Measurements from ENCODE around the gene GGN. TPM values are rescaled to one million over a fixed set of nuclear protein-coding genes. Genes with fewer than 3 reads are reported as not detected.

GGN gene
- total RNA-seq, 1 experiment from 2014 or later, result 1.5 TPM

DNA sequence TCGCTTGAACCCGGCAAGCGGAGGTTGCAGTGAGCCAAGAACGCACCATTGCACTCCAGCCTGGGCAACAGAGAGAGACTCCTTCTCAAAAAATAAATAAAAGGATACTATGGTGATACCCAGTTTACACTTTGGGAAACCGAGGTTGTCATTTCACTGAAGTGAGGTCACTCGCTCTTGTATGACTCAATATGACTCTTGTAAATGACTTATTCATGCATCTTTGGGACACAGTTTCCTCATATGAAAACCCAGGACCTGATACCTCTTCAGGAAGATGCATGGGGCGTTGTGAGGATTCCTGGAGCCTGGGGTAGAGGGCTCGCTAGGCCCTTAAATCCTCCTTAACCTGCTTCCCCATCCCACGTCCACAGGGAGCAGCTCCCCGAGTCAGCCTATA lies 9.0 kb downstream of the GGN start:
- peaks cover 29 to 63% (median 49%) of the 10 kb centered on the region in 3 experiments; a peak in 6 of 7 replicates for H3K36me3 Mint-ChIP-seq (ENCODE audit: insufficient read depth in 1 of 3, low read depth in 3 of 3)
- H3K56ac ChIP-seq (ENCODE audit: insufficient read length, low read depth, low read length), result no peak overlapping the region
- H2BK15ac ChIP-seq (ENCODE audit: low read depth, low read length), result no peak overlapping the region
- no peak overlapping the region for H3K4me2 ChIP-seq (ENCODE audit: insufficient read depth, insufficient read length, low read length)
- no peak overlapping the region for H3K27ac ChIP-seq (ENCODE audit: insufficient read length, low read depth, low read length)
- peaks cover 14 to 18% of the 10 kb centered on the region in 2 experiments for H3K4me1 Mint-ChIP-seq
- no peak overlapping the region for H3K9ac ChIP-seq (ENCODE audit: extremely low read depth, insufficient read length, low read length)
- H3K9me3 ChIP-seq (ENCODE audit: control insufficient read depth, low read depth, low read length), result no peaks in the 10 kb centered on the region
- H3K4me1 ChIP-seq (ENCODE audit: insufficient read depth, low read length), result no peaks in the 10 kb centered on the region
- H3K27me3 ChIP-seq (ENCODE audit: insufficient read depth, low read length), result no peaks in the 10 kb centered on the region
- no peak overlapping the region for H2BK20ac ChIP-seq (ENCODE audit: low read depth, low read length, poor library complexity, severe bottlenecking)
- TF ChIP-seq, protein P1, sequence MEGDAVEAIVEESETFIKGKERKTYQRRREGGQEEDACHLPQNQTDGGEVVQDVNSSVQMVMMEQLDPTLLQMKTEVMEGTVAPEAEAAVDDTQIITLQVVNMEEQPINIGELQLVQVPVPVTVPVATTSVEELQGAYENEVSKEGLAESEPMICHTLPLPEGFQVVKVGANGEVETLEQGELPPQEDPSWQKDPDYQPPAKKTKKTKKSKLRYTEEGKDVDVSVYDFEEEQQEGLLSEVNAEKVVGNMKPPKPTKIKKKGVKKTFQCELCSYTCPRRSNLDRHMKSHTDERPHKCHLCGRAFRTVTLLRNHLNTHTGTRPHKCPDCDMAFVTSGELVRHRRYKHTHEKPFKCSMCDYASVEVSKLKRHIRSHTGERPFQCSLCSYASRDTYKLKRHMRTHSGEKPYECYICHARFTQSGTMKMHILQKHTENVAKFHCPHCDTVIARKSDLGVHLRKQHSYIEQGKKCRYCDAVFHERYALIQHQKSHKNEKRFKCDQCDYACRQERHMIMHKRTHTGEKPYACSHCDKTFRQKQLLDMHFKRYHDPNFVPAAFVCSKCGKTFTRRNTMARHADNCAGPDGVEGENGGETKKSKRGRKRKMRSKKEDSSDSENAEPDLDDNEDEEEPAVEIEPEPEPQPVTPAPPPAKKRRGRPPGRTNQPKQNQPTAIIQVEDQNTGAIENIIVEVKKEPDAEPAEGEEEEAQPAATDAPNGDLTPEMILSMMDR (conservative IDR thresholded peaks at IDR 0.05), result no peak
- H4K5ac ChIP-seq (ENCODE audit: insufficient read length, low read depth, low read length), result no peak overlapping the region
- no peak overlapping the region for H3K23ac ChIP-seq (ENCODE audit: insufficient read length, low read depth, low read length)
- no peak overlapping the region for H2AFZ ChIP-seq (ENCODE audit: low read length)
- no peaks in the 10 kb centered on the region for H3K9me3 Mint-ChIP-seq
- H3K4me3 Mint-ChIP-seq, result no peak overlapping the region
- H3T11ph ChIP-seq (ENCODE audit: low read length), result no peak overlapping the region
- no peaks in the 10 kb centered on the region for H3K27me3 Mint-ChIP-seq (ENCODE audit: low read depth)
- no peak overlapping the region for H3K27ac Mint-ChIP-seq
- peaks cover 3% of the 10 kb centered on the region for H4K20me1 ChIP-seq (ENCODE audit: control insufficient read depth, insufficient read depth, insufficient read length)
- H3K79me1 ChIP-seq (ENCODE audit: insufficient read depth, low read depth, low read length, poor library complexity, severe bottlenecking), result peaks cover 12% of the 10 kb centered on the region
- peaks cover 11% of the 10 kb centered on the region for H3K23me2 ChIP-seq (ENCODE audit: insufficient read length, low read depth, low read length, poor library complexity, severe bottlenecking)
- no peak overlapping the region for H2AK5ac ChIP-seq (ENCODE audit: insufficient read length, low read length)
- no peak overlapping the region for H2BK5ac ChIP-seq (ENCODE audit: insufficient read length, low read length)
- H2BK120ac ChIP-seq (ENCODE audit: low read depth, low read length, poor library complexity, severe bottlenecking), result no peak overlapping the region
- no peak for DNase-seq
- peaks cover 16% of the 10 kb centered on the region; the same call in 1 of the 2 replicates for H3K79me2 ChIP-seq (ENCODE audit: insufficient read depth, low read length)
- H3K18ac ChIP-seq (ENCODE audit: insufficient read length, low read depth, low read length), result no peak overlapping the region
- no peak overlapping the region for H4K8ac ChIP-seq (replicated peaks; ENCODE audit: insufficient read length, low read depth, low read length)
- WGBS (ENCODE audit: extremely low coverage, insufficient read length, low lambda C conversion rate), result no CpG with 5 or more reads among the region's 10 CpGs
- H2BK12ac ChIP-seq (ENCODE audit: insufficient read length, low read depth, low read length), result no peak overlapping the region
- H4K91ac ChIP-seq (ENCODE audit: insufficient read length, low read depth, low read length), result no peak overlapping the region
- no peak overlapping the region for H3K4ac ChIP-seq (ENCODE audit: low read depth, low read length)
- H3K14ac ChIP-seq (ENCODE audit: insufficient read depth, low read length), result no peak overlapping the region

Measured in H9 (cell line).